Mucosa of gallbladder (tissue), 1 donor: ENCODE measurements around the gene HIF3A. TPM values are rescaled to one million over a fixed set of nuclear protein-coding genes. Genes with fewer than 3 reads are reported as not detected.
"Not testable (repeated sequence)": the region's sequence is repeated elsewhere in the genome, so short reads cannot be mapped to it uniquely, and the experiment has no call there.

Experiments used
- DNase-seq: peaks from one replicate; pipeline ENCODE4 v3.0.0-alpha.2; 2020; ENCODE audit warnings: low spot score
- total RNA-seq: library from RNA; stranded (reverse); gene quantifications from one replicate; pipeline ENCODE4 v1.2.1, GENCODE V29; 2021
- donor health status: DM: no; HTN: no; CAD: no.

HIF3A gene
- total RNA-seq, 1 donor from 2014 or later = 52.0 TPM

- DNase-seq = no peak
Measured at GRCh38 chr19:46294494-46294893, 2.3 kb upstream of the HIF3A start.

GRCh38 chr19:46295401-46296201 is 1.2 kb upstream of the HIF3A start:
- DNase-seq = no peak

GRCh38 chr19:46296202-46296480 is 701 bp upstream of the HIF3A start:
- no peak for DNase-seq

GRCh38 chr19:46297700-46298478 is 1.0 kb downstream of the HIF3A start:
- peak; percentile 42 for DNase-seq

- no peak for DNase-seq
Measured at GRCh38 chr19:46298479-46299003, 1.7 kb downstream of the HIF3A start.

- DNase-seq = peak; percentile 96
Measured at GRCh38 chr19:46299004-46299509, 2.2 kb downstream of the HIF3A start.

- no peak for DNase-seq
Measured at GRCh38 chr19:46299695-46300094, 2.9 kb downstream of the HIF3A start.

GRCh38 chr19:46303322-46303690 is 6.5 kb downstream of the HIF3A start:
- no peak for DNase-seq

GRCh38 chr19:46303691-46304397 is 7.0 kb downstream of the HIF3A start:
- DNase-seq = peak; percentile 92

GRCh38 chr19:46306501-46306900 is 9.7 kb downstream of the HIF3A start:
- DNase-seq = no peak

GRCh38 chr19:46308510-46308909 is 11.7 kb downstream of the HIF3A start:
- no peak for DNase-seq

- no peak for DNase-seq
Measured at GRCh38 chr19:46309056-46309455, 12.2 kb downstream of the HIF3A start.

GRCh38 chr19:46311444-46311843 is 14.6 kb downstream of the HIF3A start:
- no peak for DNase-seq

- not testable (repeated sequence) for DNase-seq
Measured at GRCh38 chr19:46313540-46314469, 17.0 kb downstream of the HIF3A start.

- DNase-seq = no peak
Measured at GRCh38 chr19:46317339-46317738, 20.5 kb downstream of the HIF3A start.

GRCh38 chr19:46319613-46320012 is 22.8 kb downstream of the HIF3A start:
- DNase-seq = no peak

- DNase-seq = no peak
Measured at GRCh38 chr19:46320559-46320958, 23.7 kb downstream of the HIF3A start.

GRCh38 chr19:46321653-46322052 is 24.8 kb downstream of the HIF3A start:
- DNase-seq = no peak

- DNase-seq = not testable (repeated sequence)
Measured at GRCh38 chr19:46323227-46323626, 26.4 kb downstream of the HIF3A start.

- DNase-seq = no peak
Measured at GRCh38 chr19:46324277-46324676, 27.4 kb downstream of the HIF3A start.

GRCh38 chr19:46326608-46327007 is 29.8 kb downstream of the HIF3A start:
- no peak for DNase-seq
